ENCODE results near the gene SBF2.

DNA sequence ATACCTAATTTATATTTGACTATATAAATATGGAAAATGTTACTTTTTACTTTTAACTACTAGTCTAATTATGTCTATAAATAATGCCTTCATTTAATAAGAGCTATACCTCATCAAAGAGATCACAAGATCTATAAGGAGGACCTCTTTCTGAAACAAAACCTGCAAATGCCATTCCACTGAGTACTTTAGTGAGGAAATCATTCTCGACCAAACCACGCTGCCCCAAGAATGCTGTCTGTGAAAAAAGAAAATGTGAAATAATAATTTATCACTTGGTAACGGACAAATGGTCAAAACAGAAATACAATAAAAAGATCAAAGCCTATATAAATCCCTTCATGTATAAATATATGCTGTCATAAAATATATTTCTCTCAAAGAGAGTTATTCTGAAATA lies 301.7 kb downstream of the SBF2 start:
- TF ChIP-seq EZH2 (IDR thresholded peaks at IDR 0.05; ENCODE audit: borderline replicate concordance, low read length) (no peak), CTCF (IDR thresholded peaks at IDR 0.05; ENCODE audit: low read length) (no peak)

All from OCI-LY1 (cell line).